ENCODE results near the gene NHERF2. TPM values are rescaled to one million over a fixed set of nuclear protein-coding genes. Genes with fewer than 3 reads are reported as not detected.
A peak's percentile ranks its signal among the peaks of the same experiment; 100 is the strongest.

The NHERF2 gene
- total RNA-seq, 4 donors from 2014 or later: 45.3 to 130 (median 88.3) TPM

- no peak overlapping the region for H3K4me3 ChIP-seq
- no peak for DNase-seq (ENCODE audit: extremely low spot score)
- TF ChIP-seq POLR2AphosphoS5 (IDR thresholded peaks at IDR 0.05): no peak
- H3K4me1 ChIP-seq: peaks cover 10 to 16% (median 15%) of the 10 kb centered on the region in 4 donors
- H3K27ac ChIP-seq (replicated peaks in 1 of 4): no peak overlapping the region
- no peaks in the 10 kb centered on the region for H3K9me3 ChIP-seq
- 84% methylated on average over 24 of the region's 24 CpGs for WGBS
- intact Hi-C loops (cut with DNase I): no loop called here
- H3K27me3 ChIP-seq: peaks cover 0 to 34% (median 15%) of the 10 kb centered on the region in 4 donors
- H3K36me3 ChIP-seq: no peaks in the 10 kb centered on the region
Measured at GRCh38 chr16:2015117-2015946, 11.4 kb upstream of the NHERF2 start.

- Histone ChIP-seq H3K4me3 (no peak overlapping the region), H3K27me3 (peaks cover 0 to 40% (median 20%) of the 10 kb centered on the region in 4 donors), H3K36me3 (no peaks in the 10 kb centered on the region), H3K9me3 (no peaks in the 10 kb centered on the region), H3K4me1 (peaks cover 8 to 17% (median 16%) of the 10 kb centered on the region in 4 donors), H3K27ac (replicated peaks in 1 of 4) (no peak overlapping the region)
- DNase-seq (ENCODE audit: extremely low spot score): no peak
- TF ChIP-seq EP300 (IDR thresholded peaks at IDR 0.05): no peak
- no peak for TF ChIP-seq POLR2A (IDR thresholded peaks at IDR 0.05; ENCODE audit: low read depth)
- TF ChIP-seq POLR2AphosphoS5 (IDR thresholded peaks at IDR 0.05): no peak
- TF ChIP-seq, protein P1, sequence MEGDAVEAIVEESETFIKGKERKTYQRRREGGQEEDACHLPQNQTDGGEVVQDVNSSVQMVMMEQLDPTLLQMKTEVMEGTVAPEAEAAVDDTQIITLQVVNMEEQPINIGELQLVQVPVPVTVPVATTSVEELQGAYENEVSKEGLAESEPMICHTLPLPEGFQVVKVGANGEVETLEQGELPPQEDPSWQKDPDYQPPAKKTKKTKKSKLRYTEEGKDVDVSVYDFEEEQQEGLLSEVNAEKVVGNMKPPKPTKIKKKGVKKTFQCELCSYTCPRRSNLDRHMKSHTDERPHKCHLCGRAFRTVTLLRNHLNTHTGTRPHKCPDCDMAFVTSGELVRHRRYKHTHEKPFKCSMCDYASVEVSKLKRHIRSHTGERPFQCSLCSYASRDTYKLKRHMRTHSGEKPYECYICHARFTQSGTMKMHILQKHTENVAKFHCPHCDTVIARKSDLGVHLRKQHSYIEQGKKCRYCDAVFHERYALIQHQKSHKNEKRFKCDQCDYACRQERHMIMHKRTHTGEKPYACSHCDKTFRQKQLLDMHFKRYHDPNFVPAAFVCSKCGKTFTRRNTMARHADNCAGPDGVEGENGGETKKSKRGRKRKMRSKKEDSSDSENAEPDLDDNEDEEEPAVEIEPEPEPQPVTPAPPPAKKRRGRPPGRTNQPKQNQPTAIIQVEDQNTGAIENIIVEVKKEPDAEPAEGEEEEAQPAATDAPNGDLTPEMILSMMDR (IDR thresholded peaks at IDR 0.05): no peak
- intact Hi-C loops (cut with DNase I): no loop called here
- WGBS: 86% methylated on average over 7 of the region's 7 CpGs
Measured at GRCh38 chr16:2015947-2016208, 10.8 kb upstream of the NHERF2 start.

GRCh38 chr16:2016407-2016922 lies 10.2 kb upstream of the NHERF2 start:
- H3K27me3 ChIP-seq: peaks cover 0 to 45% (median 25%) of the 10 kb centered on the region in 4 donors
- peaks cover 8 to 18% (median 16%) of the 10 kb centered on the region in 4 donors for H3K4me1 ChIP-seq
- H3K4me3 ChIP-seq: no peak overlapping the region
- no peak for DNase-seq (ENCODE audit: extremely low spot score)
- no peaks in the 10 kb centered on the region for H3K9me3 ChIP-seq
- TF ChIP-seq, protein P1 (IDR thresholded peaks at IDR 0.05): peak in 1 of 3 experiments; percentile 25
- no peak for TF ChIP-seq POLR2A (IDR thresholded peaks at IDR 0.05; ENCODE audit: low read depth)
- H3K27ac ChIP-seq (replicated peaks in 1 of 4): no peak overlapping the region
- intact Hi-C loops (cut with DNase I): no loop called here
- WGBS: 54% methylated on average over 10 of the region's 13 CpGs
- H3K36me3 ChIP-seq: no peaks in the 10 kb centered on the region

GRCh38 chr16:2019518-2019920 lies 7.2 kb upstream of the NHERF2 start, which contains the start of gene NPW:
NPW (plus strand) TSS chr16:2019785.
- 4% methylated on average over 15 of the region's 33 CpGs for WGBS
- Histone ChIP-seq H3K27me3 (peaks cover 0 to 57% (median 25%) of the 10 kb centered on the region in 4 donors), H3K9me3 (no peaks in the 10 kb centered on the region), H3K4me1 (peaks cover 23 to 38% (median 36%) of the 10 kb centered on the region in 4 donors), H3K36me3 (no peaks in the 10 kb centered on the region), H3K4me3 (peak within 1 kb of the TSS in 2 of 4 donors; percentile 16 to 18), H3K27ac (replicated peaks in 1 of 4) (no peak within 1 kb of the TSS)
- DNase-seq (ENCODE audit: extremely low spot score): no peak
- no peak for TF ChIP-seq POLR2AphosphoS5 (IDR thresholded peaks at IDR 0.05)
- no peak for TF ChIP-seq POLR2A (IDR thresholded peaks at IDR 0.05; ENCODE audit: low read depth)
- no peak for TF ChIP-seq EP300 (IDR thresholded peaks at IDR 0.05)
- TF ChIP-seq, protein P1 (IDR thresholded peaks at IDR 0.05): no peak
- intact Hi-C loops (cut with DNase I): no loop called here

GRCh38 chr16:2019921-2020831 lies 6.5 kb upstream of the NHERF2 start:
- peaks cover 0 to 57% (median 25%) of the 10 kb centered on the region in 4 donors for H3K27me3 ChIP-seq
- WGBS: 4% methylated on average over 31 of the region's 96 CpGs
- H3K9me3 ChIP-seq: no peaks in the 10 kb centered on the region
- no peaks in the 10 kb centered on the region for H3K36me3 ChIP-seq
- peak overlapping the region in 2 of 4 donors; percentile 16 to 18 for H3K4me3 ChIP-seq
- intact Hi-C loops (cut with DNase I): no loop called here
- no peak for DNase-seq (ENCODE audit: extremely low spot score)
- no peak for TF ChIP-seq POLR2A (IDR thresholded peaks at IDR 0.05; ENCODE audit: low read depth)
- TF ChIP-seq POLR2AphosphoS5 (IDR thresholded peaks at IDR 0.05): no peak
- TF ChIP-seq EP300 (IDR thresholded peaks at IDR 0.05): no peak
- H3K27ac ChIP-seq (replicated peaks in 1 of 4): no peak overlapping the region
- peaks cover 30 to 43% (median 38%) of the 10 kb centered on the region in 4 donors for H3K4me1 ChIP-seq

All from esophagus muscularis mucosa (tissue), 4 donors.